ENCODE measurements around the gene AKR1D1. TPM values are rescaled to one million over a fixed set of nuclear protein-coding genes. Genes with fewer than 3 reads are reported as not detected.
"Not testable (repeated sequence)": the region's sequence is repeated elsewhere in the genome, so short reads cannot be mapped to it uniquely, and the experiment has no call there.

The AKR1D1 gene
- total and polyA plus RNA-seq, 7 donors = not detected

DNA sequence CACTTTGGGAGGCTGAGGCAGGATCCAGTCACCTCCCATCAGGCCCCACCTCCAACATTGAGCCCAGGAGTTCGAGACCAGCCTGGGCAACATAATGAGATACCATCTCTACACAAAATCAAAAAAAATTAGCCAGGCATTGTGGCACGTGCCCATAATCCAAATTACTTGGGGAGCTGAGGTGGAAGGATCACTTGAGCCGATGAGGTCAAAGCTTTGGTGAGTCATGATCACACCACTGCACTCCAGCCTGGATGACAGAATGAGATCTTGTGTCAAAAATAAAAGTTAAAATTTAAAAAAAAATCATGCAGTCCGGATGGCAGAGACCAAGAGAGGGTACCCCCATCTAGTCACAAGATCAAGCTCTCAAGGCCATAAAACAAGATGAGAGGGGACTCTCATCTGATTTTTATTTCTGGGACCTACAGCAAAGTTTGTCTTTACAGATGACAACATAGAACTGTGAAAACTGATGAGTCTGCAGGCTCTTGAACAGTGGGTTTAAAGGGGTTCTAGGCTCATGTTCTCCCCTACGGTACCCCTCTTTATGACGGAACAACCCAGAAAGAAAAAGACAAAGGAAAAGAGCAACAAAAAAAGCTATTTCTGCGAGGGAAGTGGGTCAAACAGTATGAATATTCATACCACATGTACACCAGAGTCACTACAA lies 45.4 kb upstream of the AKR1D1 start:
- TF ChIP-seq POLR2A (IDR thresholded peaks at IDR 0.05) (no peak), EP300 (IDR thresholded peaks at IDR 0.05) (no peak), POLR2AphosphoS5 (IDR thresholded peaks at IDR 0.05) (no peak)
- TF ChIP-seq, protein P1, sequence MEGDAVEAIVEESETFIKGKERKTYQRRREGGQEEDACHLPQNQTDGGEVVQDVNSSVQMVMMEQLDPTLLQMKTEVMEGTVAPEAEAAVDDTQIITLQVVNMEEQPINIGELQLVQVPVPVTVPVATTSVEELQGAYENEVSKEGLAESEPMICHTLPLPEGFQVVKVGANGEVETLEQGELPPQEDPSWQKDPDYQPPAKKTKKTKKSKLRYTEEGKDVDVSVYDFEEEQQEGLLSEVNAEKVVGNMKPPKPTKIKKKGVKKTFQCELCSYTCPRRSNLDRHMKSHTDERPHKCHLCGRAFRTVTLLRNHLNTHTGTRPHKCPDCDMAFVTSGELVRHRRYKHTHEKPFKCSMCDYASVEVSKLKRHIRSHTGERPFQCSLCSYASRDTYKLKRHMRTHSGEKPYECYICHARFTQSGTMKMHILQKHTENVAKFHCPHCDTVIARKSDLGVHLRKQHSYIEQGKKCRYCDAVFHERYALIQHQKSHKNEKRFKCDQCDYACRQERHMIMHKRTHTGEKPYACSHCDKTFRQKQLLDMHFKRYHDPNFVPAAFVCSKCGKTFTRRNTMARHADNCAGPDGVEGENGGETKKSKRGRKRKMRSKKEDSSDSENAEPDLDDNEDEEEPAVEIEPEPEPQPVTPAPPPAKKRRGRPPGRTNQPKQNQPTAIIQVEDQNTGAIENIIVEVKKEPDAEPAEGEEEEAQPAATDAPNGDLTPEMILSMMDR (IDR thresholded peaks at IDR 0.05) = no peak
- no peak for DNase-seq
- H3K27ac ChIP-seq = no peak overlapping the region
- no peak overlapping the region for H3K4me3 ChIP-seq
- WGBS, 2 donors = 87 to 89% methylated on average over 7 of the region's 7 CpGs
- intact Hi-C loops (cut with DNase I) = no loop called here
- no peaks in the 10 kb centered on the region for H3K36me3 ChIP-seq
- no peaks in the 10 kb centered on the region for H3K9me3 ChIP-seq
- H3K4me1 ChIP-seq = no peaks in the 10 kb centered on the region
- no peaks in the 10 kb centered on the region for H3K27me3 ChIP-seq

DNA sequence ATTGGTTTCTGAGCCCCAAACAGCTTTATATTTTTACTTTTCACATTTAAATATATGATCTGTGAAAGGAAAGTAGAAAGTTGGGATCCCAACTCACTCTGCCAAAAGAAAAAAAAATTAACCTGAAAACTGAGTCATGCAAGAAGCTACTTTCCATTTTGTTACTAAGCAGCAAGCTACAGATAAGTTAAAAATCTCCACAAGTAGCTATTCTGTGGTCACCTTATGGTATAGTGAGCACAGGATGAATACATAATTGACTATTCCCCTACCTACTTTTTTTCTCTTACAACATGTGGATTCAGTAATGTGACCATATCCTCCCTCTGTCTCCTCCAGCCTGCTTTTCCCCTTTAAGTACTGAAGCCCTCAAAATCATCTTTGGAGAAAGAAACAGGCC lies 44.1 kb upstream of the AKR1D1 start:
- H3K36me3 ChIP-seq = no peaks in the 10 kb centered on the region
- TF ChIP-seq POLR2AphosphoS5 (IDR thresholded peaks at IDR 0.05) (no peak), POLR2A (IDR thresholded peaks at IDR 0.05) (no peak), EP300 (IDR thresholded peaks at IDR 0.05) (no peak)
- TF ChIP-seq, protein P1 (IDR thresholded peaks at IDR 0.05) = no peak
- no peak overlapping the region for H3K4me3 ChIP-seq
- no peak for DNase-seq
- no peaks in the 10 kb centered on the region for H3K9me3 ChIP-seq
- no peaks in the 10 kb centered on the region for H3K27me3 ChIP-seq
- H3K4me1 ChIP-seq = no peaks in the 10 kb centered on the region
- no peak overlapping the region for H3K27ac ChIP-seq
- intact Hi-C loops (cut with DNase I) = no loop called here

DNA sequence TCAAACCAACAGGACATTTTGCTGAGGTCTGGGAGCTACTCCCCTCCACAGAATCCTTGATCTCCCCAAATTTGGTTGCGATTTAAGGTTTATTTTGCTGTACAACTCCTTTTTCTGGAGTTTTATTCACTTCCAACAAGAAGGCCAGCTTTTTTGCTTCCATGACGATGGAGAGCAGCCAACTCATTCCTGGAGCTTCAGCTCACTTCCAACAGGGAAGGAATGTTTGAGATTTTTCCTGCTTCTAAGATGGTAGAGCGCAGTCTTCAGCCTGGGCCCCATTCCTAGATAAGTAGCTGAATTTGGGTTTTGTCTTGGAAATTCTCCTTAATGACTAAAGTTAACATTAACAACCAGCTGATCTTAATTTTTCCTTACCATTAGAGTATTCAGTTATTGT lies 43.5 kb upstream of the AKR1D1 start:
- Histone ChIP-seq H3K4me1 (no peaks in the 10 kb centered on the region), H3K27ac (no peak overlapping the region), H3K4me3 (no peak overlapping the region), H3K36me3 (no peaks in the 10 kb centered on the region), H3K9me3 (no peaks in the 10 kb centered on the region), H3K27me3 (no peaks in the 10 kb centered on the region)
- TF ChIP-seq POLR2A (IDR thresholded peaks at IDR 0.05) (no peak), EP300 (IDR thresholded peaks at IDR 0.05) (no peak), POLR2AphosphoS5 (IDR thresholded peaks at IDR 0.05) (no peak)
- TF ChIP-seq, protein P1 (IDR thresholded peaks at IDR 0.05) = no peak
- intact Hi-C loops (cut with DNase I) = no loop called here
- no peak for DNase-seq
- WGBS, 2 donors = 85 to 87% methylated on average over 3 of the region's 3 CpGs

DNA sequence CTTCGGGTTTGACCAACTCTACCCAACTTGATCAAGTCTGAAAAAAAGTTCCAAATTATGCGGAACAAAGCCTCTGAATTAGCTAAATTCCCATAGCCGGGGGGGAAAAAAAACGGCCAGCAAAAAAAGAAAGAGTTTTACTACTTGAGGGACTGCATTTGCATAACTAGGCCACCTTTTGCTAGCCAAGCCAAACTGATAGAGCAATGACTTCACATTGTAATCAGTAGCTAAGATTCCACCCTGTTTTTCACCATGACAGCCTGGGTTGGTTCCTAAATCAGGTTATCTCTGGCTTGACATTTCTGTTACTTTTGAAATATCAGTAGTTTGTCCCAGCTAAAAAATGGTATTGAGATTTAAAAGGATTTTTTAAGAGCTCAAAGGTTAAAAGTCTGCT lies 43.0 kb upstream of the AKR1D1 start:
- intact Hi-C loops (cut with DNase I) = no loop called here
- 90% methylated on average over 4 of the region's 4 CpGs for WGBS, 2 donors
- no peaks in the 10 kb centered on the region for H3K4me1 ChIP-seq
- no peaks in the 10 kb centered on the region for H3K36me3 ChIP-seq
- H3K27ac ChIP-seq = no peak overlapping the region
- no peaks in the 10 kb centered on the region for H3K9me3 ChIP-seq
- DNase-seq = no peak
- TF ChIP-seq, protein P1 (IDR thresholded peaks at IDR 0.05) = no peak
- no peak for TF ChIP-seq EP300 (IDR thresholded peaks at IDR 0.05)
- no peak for TF ChIP-seq POLR2AphosphoS5 (IDR thresholded peaks at IDR 0.05)
- no peak for TF ChIP-seq POLR2A (IDR thresholded peaks at IDR 0.05)
- no peaks in the 10 kb centered on the region for H3K27me3 ChIP-seq
- H3K4me3 ChIP-seq = no peak overlapping the region

DNA sequence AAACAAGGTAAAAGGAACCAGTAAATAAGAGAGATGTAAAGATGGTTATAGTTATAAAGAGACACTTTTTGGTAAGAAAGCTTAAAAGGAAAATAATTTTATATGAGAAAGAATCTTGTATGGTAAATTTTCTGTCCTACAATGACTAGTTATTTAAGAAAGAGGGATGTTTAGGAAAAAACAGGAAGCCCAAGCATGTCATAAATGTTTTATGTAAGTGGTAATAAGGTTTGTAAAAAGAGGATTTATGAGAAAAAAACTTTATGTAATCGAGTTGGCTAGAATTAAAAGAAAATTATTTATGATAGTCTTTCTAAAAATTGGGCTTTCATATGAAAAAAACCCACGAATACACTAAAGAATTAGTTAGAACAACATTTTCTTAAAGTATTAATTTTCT lies 40.1 kb upstream of the AKR1D1 start:
- no peaks in the 10 kb centered on the region for H3K4me1 ChIP-seq
- H3K4me3 ChIP-seq = no peak overlapping the region
- TF ChIP-seq EP300 (IDR thresholded peaks at IDR 0.05) = no peak
- TF ChIP-seq POLR2A (IDR thresholded peaks at IDR 0.05) = no peak
- TF ChIP-seq, protein P1 (IDR thresholded peaks at IDR 0.05) = no peak
- no peak for TF ChIP-seq POLR2AphosphoS5 (IDR thresholded peaks at IDR 0.05)
- 60 to 65% methylated on average over 2 of the region's 2 CpGs for WGBS, 2 donors
- no peak for DNase-seq
- H3K36me3 ChIP-seq = no peaks in the 10 kb centered on the region
- no peak overlapping the region for H3K27ac ChIP-seq
- H3K9me3 ChIP-seq = no peaks in the 10 kb centered on the region
- H3K27me3 ChIP-seq = no peaks in the 10 kb centered on the region
- intact Hi-C loops (cut with DNase I) = no loop called here

DNA sequence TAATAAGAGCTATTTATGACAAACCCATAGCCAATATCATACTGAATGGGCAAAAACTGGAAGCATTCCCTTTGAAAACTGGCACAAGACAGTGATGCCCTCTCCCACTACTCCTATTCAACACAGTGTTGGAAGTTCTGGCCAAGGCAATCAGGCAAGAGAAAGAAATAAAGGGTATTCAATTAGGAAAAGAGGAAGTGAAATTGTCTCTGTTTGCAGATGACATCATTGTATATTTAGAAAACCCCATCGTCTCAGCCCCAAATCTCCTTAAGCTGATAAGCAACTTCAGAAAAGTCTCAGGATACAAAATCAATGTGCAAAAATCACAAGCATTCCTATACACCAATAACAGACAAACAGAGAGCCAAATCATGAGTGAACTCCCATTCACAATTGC lies 36.2 kb upstream of the AKR1D1 start:
- H3K27me3 ChIP-seq; H3K4me3 ChIP-seq; H3K4me1 ChIP-seq; H3K9me3 ChIP-seq; H3K27ac ChIP-seq; DNase-seq; H3K36me3 ChIP-seq; intact Hi-C loops (cut with DNase I): not testable (repeated sequence)
- WGBS, 2 donors = 41 to 44% methylated on average over 1 of the region's 1 CpG
